Stimulated activated CD4-positive, alpha-beta T cell treated with anti-CD3 and anti-CD28 coated beads, Interleukin-2, amount 100 ng/mL, for 24 hours (primary cell): ENCODE measurements around the gene MACROD1.
A peak's percentile ranks its signal among the peaks of the same experiment; 100 is the strongest.

Experiments
- DNase-seq, 2 donors: peaks; one replicate each; pipeline ENCODE4 v3.0.0-alpha.2; 2020

The MACROD1 gene

GRCh38 chr11:64165842-64166635, at the start of gene MACROD1:
TSS of gene MACROD1 (minus strand) at chr11:64166113. CDS start at chr11:64165994, 119 bp downstream.
- peak; percentile 85 to 91 for DNase-seq

GRCh38 chr11:64211181-64211872, 45.4 kb upstream of the MACROD1 start:
- DNase-seq: no peak

GRCh38 chr11:64210301-64211020, 44.5 kb upstream of the MACROD1 start:
- no peak for DNase-seq

- DNase-seq: no peak
Observed at GRCh38 chr11:64209563-64209843, 43.6 kb upstream of the MACROD1 start.

- no peak for DNase-seq
Observed at GRCh38 chr11:64208796-64209562, 43.1 kb upstream of the MACROD1 start.

- no peak for DNase-seq
Observed at GRCh38 chr11:64208086-64208795, 42.3 kb upstream of the MACROD1 start.

GRCh38 chr11:64207256-64208085, 41.6 kb upstream of the MACROD1 start:
- peak; percentile 84 to 85 for DNase-seq

GRCh38 chr11:64206457-64207255, 40.7 kb upstream of the MACROD1 start, which contains the start of gene FERMT3:
TSS of gene FERMT3 (plus strand) at chr11:64206721. CDS start at chr11:64207365, 644 bp downstream.
- DNase-seq: peak; percentile 75 to 87

- peak; percentile 75 to 79 for DNase-seq
Observed at GRCh38 chr11:64204464-64204989, 38.6 kb upstream of the MACROD1 start.

GRCh38 chr11:64204080-64204440, 38.1 kb upstream of the MACROD1 start:
- DNase-seq: no peak

GRCh38 chr11:64203421-64204079, 37.6 kb upstream of the MACROD1 start:
- no peak for DNase-seq

- DNase-seq: no peak
Observed at GRCh38 chr11:64202992-64203391, 37.1 kb upstream of the MACROD1 start.

- DNase-seq: no peak
Observed at GRCh38 chr11:64201543-64201942, 35.6 kb upstream of the MACROD1 start.

- no peak for DNase-seq
Observed at GRCh38 chr11:64198511-64198910, 32.6 kb upstream of the MACROD1 start.

- DNase-seq: no peak
Observed at GRCh38 chr11:64196626-64197025, 30.7 kb upstream of the MACROD1 start.

- no peak for DNase-seq
Observed at GRCh38 chr11:64192434-64192833, 26.5 kb upstream of the MACROD1 start.

GRCh38 chr11:64186492-64187165, 20.7 kb upstream of the MACROD1 start:
- peak; percentile 41 to 48 for DNase-seq

- peak; percentile 98 to 99 for DNase-seq
Observed at GRCh38 chr11:64185693-64186491, 20.0 kb upstream of the MACROD1 start, which contains the start of gene STIP1. TSS of gene STIP1 (plus strand) at chr11:64186171. CDS start at chr11:64186262, 91 bp downstream.
